Right lobe of liver (tissue), 4 donors: ENCODE results near the gene SPOCK1.

Experiments used
- CTCF ChIP-seq, 4 donors: fragments of 200-600 bp in 3 of 4; fragments of 450-650 bp in 1 of 4; IDR thresholded peaks; one replicate each; pipeline versions ENCODE4 v1.5.1 to v1.8.0; 2016 to 2022; ENCODE audit warnings: antibody characterized with exemption in 4 of 4, mild to moderate bottlenecking in 2 of 4
- POLR2A ChIP-seq: fragments of 450-650 bp; IDR thresholded peaks from one replicate; pipeline ENCODE4 v1.6.1; 2017; ENCODE audit warnings: antibody characterized with exemption, mild to moderate bottlenecking
- donor health status: DM: no; HTN: no; CAD: no.
- donor health status: DM: no; HTN: no; CAD: no.
- donor health status: DM: no; HTN: yes; CAD: no.

GRCh38 chr5:137118629-137119028, 380.5 kb downstream of the SPOCK1 start:
- TF ChIP-seq CTCF (IDR thresholded peaks at IDR 0.05) (no peak), POLR2A (no peak)
